HG03045 (cell line): ENCODE results near the gene ZNF81.
"Not testable (repeated sequence)": the region's sequence is repeated elsewhere in the genome, so short reads cannot be mapped to it uniquely, and the experiment has no call there.

Source experiments
- ATAC-seq: cut with Tn5 transposase; IDR thresholded peaks from one replicate; pipeline ENCODE4 v1.9.1; 2021; ENCODE audit warnings: mild to moderate bottlenecking, moderate library complexity; ENCODE audit not compliant: unreplicated experiment

Gene ZNF81

DNA sequence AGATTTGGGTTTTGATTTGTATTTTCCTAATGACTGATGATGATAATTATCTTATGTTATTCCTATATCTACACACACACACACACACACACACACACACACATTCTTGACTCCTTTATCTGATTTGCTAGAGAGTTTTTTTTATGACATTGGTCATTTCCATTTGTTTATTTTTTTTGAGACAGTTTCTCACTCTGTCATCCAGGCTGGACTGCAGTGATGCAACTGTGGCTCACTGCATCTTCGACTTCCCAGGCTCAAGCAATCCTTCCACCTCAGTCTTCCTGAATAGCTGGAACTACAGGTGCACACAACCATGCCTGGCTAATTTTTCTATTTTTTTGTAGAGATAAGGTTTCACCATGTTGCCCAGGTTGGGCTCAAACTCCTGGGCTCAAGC, 6.7 kb downstream of the ZNF81 start:
- ATAC-seq: no peak

DNA sequence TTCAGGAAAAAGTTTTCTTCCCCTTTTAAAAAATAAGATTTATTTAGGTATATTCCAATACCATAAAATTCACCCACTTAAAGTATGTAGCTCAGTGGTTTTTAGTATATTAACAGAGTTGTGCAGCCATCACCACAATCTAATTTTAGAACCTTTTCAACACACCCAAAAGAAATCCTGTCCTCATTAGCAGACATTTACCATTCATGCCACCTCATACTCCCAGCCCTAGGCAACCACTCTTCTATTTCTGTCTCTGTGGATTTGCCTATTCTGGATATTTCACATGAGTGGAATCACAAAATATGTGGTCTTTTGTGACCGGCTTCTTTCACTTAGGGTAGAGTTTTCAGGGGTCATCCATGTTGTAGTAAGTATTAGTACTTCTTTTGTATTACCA, 7.4 kb downstream of the ZNF81 start:
- no peak for ATAC-seq

DNA sequence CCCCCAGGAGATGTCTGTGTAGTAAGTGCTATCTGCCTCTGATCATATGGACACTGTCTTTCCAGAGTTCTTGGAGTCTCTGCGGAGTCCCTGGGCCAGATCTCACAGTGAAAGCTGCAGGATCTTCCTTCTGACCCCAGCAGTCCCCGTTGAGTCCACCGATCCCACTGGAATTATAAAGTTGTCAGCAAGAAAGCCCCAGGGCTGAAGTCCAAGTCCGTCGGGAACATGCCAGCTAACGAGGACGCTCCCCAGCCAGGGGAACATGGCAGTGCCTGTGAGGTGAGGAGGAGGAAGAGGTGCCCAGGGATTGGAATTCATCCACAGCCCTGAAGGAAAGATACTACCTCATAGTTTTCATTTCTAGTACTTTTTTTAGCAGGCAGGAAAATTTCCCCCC, 9.3 kb downstream of the ZNF81 start:
- ATAC-seq: no peak

DNA sequence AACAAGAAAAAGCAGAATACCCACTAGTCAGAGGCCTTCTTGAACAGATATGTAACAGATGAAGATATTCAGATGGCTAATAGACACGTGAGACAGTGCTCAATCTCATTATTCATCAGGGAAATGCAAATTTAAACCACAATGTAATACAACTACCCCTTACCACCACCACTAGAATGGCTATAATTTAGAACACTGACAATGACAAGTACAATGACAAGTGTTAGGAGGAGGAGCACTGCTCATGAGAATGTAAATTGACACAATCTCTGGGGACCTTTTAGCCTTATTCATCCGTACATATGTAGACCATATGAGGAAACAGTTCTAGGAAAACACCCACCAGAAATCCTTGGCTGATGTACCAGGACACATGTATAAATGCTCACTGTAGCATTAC, 13.1 kb downstream of the ZNF81 start:
- no peak for ATAC-seq

DNA sequence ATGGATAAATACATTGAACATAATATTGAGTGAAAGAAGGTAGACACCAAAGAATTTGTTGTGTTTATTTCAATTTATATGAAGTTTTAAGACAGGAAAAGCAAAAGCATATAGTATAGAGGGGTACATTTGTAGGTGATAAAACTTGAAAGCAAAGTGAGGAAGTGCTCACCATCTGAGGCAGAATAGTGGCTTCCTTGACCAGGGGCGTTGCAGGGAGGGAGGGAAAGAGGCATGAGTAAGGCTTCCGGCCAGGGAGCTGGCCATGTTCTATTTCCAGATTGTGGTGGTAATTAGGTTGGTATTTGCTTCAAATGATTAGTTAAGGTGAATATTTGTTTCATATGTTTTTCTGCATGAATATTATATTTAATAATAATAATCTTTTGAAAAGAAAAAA, 13.7 kb downstream of the ZNF81 start:
- ATAC-seq: not testable (repeated sequence)

DNA sequence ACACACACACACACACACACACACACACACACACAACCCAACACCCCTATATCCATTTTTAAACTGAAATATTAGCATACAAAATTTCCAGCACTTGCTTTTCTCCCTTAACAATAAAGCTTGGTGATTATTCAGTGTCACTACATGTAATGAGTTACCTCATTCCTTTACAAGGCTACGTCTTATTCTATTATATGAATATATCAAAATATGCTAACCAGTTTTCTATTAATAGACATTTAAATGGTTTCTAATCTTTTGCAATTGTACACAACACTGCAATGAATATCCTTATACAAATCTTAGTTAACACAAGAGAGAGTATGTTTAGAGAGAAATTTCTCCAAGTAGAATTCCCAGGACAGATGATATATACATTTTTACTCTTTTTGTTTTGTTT, 14.2 kb downstream of the ZNF81 start:
- ATAC-seq: no peak

DNA sequence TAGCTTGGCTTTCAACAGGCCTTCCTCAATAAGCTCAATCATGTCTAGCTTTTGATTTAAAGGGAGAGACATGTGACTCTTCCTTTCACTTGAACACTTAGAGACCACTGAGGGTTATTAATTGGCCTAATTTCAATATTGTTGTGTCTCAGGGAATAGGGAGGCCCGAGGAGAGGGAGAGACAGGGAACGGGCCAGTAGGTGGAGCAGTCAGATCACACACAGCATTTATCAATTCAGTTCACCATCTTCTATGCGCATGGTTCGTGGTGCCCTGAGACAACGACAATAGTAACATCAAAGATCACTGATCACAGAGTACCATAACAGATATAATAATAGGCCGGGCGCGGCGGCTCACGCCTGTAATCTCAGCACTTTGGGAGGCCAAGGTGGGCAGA, 17.8 kb downstream of the ZNF81 start:
- no peak for ATAC-seq

DNA sequence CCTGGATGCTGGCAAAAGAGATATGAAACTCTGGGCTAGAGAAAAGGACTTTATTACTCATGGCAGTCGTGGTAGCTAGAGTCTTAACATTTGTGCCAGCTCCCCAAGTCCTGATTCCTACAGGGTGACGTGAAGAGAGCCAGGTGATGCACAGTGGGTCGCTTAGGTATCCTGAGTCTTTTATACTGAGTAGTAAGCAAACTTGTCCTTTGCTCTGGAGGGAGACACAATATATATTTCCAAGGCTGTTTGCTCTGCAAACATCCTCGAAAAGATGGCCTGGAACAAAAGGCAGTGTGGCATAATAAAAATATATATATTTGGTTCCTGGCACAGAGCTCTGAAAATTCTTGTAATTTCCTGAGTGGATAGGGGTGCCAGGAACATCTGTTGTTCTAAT, 23.0 kb downstream of the ZNF81 start:
- ATAC-seq: no peak

DNA sequence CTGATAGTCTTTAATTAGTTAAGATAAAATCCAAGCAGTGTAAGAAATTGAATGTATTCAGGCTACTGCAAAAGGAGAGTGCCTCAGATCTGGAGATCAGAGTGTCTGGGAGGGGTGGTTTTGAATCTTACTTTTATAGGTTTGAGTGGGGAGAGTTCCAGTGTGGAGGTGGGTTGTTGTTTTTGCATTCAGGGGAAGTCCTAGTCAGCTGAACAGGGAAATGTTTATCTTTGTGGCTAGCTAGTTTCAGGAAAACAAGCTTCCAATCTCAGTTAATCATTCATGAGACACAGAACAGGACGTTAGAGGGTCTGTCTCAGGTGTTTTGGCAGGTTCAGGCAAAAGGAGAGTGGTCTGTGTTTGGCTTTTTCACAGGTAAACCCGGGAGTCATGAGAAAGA, 26.0 kb downstream of the ZNF81 start:
- no peak for ATAC-seq

DNA sequence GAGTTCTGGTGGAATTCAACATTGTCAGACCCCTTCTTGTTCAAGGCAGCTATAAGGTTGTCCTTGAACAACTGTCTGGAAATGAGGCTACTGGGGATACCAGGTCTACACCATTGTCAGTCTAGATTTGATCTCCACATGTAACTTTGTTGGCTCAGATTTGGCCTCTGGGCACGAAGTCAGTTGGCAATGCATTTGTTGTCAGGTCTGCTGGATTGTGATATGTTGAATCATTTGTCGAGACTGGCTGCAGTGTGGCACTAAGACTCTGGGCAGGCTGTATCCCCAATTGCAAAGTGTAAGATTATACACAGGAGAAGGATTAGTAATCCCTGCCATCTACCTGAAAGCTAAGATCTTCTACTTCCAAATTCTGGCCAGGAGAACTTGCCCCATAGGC, 26.5 kb downstream of the ZNF81 start:
- no peak for ATAC-seq

DNA sequence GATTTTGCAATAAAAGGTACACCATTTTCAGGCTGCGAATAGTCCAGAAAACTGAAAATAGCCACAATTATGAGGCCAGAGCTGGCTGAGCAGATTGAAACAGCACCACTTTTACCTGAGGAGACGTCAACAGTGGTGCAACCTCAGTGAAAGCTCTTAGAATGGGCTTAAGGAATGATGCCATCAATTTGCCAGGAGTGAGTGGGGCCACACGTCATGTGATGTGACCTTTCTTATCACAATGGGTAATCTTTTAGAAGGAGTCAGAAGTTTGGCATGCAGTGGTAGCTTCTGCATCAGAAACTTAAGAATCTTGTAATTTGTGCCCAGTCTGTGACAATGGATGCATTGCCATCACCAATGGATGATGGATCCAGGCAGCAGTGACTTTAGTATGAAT, 27.6 kb downstream of the ZNF81 start:
- no peak for ATAC-seq

DNA sequence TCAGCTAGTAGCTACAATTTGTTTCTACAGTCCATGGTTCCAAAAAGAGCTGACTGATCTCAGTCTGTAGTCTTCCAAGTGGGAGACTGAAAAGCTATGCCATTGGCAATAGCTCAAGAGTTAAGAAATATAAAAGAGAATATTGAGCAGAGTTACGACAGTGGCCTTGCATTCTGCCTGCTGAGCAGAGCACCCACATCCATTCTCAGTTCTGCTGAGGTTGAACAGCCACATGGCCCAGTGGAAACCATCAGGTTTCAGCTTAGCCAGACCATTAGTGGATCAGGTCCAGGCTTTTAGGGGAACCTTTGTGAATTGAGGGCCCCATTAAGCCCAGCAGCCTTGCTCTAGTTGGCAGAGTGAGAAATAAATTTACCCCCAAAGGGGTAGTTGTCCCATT, 28.1 kb downstream of the ZNF81 start:
- no peak for ATAC-seq

DNA sequence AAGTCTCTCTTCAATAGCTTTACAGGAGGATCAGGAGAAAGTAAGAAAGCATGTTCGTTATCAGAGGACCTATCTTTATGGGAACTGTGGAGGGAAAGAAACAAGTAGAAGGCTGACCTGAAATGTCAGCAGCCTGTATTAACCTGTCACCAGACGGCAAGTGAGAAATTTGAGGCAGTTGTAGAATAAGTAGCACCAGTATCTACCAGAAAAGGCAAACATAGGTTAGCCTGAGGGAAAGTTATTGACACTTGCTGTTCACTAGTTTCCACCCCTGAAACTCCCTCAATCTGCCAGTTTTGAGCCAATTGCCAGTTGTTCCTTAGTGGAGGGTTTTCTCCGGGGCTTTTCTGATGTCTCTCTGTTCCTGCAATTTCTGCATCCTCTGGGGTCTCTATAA, 36.4 kb downstream of the ZNF81 start:
- no peak for ATAC-seq

DNA sequence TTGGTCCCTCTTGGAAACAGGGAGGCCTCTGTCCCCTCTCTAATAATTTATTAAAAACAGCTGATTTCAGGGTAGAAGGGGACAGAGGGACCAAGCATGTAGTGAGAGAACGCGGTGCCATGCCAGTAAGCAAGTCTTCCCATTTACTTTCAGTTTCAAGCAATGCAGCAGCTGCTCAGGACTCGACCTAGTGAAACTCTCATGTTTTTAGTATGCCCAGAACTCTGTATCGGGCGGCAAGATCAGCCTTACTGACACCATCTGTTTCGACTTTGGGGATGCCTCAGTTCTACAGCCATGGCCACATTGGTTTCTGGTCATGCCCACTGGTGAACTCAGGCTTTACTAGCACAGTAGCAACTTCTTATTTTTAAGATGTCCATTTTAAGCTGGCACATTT, 40.6 kb downstream of the ZNF81 start:
- ATAC-seq: no peak

DNA sequence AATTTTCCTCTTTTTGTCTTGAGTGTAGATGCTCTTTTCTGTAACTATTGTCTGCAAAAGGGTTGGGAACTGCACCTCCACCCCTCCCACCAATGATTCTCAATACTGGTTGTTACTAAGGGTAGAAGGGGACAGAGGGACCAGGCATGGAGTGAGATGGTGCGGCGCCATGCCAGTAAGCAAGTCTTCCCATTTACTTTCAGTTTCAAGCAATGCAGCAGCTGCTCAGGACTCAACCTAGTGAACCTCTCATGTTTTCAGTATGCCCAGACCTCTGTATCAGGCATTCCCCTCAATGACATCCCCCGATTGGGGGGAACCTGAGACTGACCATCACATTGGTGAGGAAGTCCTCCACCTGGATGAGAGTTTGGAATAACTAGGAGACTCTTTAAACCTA, 41.5 kb downstream of the ZNF81 start:
- ATAC-seq: no peak

DNA sequence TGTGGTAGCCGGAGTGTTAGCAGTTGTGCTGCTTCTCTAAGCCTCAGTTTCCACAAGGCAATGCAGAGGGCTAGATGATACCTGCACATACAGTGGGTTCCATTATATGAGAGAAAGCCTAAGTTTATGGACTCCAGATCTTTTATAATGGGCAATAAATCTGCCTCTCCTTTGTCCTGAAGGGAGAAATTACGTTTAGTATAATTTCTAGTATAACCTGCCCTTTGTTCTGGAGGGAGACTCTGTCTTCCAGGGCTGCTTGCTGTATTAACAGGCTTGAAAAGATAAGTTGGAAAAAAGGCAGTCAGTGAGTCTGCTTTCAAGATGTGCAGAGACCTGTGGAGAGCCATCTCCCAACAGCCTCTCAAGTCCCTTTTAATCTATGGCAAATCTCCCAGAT, 42.8 kb downstream of the ZNF81 start:
- no peak for ATAC-seq

DNA sequence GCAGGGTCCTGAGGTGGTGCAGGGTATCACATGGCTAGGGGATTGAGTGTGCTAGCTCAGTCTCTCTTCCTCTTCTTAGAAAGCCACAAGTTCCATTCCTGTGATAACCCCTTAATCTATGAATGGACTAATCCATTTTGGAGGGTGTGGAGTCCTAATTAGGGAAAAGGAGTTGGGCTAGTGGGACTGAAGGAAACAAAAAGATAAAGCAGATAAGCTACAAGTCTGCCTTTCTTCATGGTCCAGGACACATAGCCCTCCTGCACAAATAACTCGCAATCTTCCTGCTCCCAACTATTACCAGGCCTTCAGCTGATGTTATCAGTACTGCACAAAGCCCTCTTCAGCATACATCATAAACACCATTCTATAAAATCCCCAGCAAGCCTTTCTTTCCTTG, 44.2 kb downstream of the ZNF81 start:
- no peak for ATAC-seq

DNA sequence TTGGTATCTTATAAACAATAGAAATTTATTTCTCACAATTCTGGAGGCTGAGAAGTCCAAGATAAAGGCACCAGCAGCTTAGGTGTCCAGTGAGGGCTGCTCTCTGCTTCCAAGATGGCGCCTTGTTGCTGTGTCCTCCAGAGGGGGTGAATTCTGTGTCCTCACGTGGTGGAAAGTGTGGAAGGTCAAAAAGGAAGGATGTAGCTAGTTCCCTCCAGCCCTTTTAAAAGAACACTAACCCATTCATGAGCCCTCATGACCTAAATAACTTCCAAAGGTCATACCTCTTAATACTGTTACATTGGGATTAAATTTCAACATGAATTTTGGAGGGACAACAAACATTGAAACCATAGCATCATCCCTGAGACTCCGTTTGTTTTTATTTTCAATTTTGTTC, 48.8 kb downstream of the ZNF81 start:
- ATAC-seq: no peak

DNA sequence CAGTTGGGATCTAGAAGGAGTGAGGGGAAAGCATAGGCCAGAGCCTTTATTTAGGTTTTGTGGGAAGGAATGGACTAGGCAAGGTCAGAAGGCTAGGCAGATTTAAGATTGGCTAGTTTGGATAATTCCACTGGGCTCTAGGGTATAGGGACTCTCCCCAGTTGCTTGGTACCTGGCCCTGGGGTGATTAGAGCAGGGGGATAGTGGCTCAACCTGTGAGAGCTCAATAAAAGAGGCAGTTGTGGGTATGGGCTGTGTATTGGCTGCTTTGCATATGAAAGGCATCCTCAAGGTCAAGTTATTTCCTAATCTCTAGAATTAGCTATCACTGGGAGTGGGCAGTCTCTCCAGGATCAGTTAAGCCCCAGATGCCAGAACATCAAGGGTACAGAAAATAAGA, 61.3 kb downstream of the ZNF81 start:
- ATAC-seq: no peak

DNA sequence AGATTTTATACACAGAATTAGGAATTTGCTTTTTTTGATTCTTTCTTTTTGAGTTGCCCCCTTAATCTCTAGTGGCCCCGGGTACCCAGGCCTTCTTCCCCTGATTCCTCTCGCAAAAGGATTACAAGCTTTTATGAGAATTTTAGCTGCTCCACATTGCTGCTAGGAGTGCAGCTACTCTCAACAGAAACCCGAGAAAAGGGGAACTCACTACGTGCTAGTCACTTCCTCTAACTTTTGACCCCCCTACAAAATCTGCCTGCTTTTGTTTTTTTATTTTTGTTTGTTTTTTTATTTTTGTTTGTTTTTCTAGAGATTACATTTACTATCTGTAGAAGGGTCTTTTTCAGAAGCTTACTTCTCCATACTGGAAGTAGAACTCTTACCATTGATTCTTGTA, 64.1 kb downstream of the ZNF81 start:
- no peak for ATAC-seq

DNA sequence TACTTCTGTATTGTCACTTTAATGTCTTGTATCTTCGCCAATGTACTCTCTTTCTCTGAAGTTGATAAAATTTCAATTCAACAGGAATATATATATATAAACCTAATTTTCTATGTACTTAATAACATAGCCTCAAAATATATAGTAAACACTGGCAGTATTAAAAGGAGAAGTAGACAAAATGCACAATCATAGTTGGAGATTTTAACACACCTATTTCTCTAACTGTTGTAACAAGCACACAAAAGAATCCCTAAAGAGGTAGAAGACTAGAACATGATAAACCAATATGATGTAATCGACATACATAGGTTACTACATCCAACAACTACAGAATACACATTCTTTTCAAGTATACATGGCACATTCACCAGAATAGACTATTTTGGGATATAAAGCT, 65.5 kb downstream of the ZNF81 start:
- no peak for ATAC-seq

DNA sequence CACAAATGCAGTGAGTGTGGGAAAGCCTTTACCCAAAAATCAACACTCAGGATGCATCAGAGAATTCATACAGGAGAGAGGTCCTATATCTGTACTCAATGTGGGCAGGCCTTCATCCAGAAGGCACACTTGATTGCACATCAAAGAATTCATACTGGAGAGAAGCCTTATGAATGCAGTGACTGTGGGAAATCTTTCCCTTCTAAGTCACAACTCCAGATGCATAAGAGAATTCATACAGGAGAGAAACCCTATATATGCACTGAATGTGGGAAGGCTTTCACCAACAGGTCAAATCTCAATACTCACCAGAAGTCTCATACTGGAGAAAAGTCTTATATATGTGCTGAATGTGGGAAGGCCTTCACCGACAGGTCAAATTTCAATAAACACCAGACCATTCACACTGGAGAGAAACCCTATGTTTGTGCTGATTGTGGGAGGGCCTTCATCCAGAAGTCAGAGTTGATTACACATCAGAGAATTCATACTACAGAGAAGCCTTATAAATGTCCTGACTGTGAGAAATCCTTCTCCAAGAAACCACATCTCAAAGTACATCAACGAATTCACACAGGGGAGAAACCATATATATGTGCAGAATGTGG, 79.3 kb downstream of the ZNF81 start:
- no peak for ATAC-seq

DNA sequence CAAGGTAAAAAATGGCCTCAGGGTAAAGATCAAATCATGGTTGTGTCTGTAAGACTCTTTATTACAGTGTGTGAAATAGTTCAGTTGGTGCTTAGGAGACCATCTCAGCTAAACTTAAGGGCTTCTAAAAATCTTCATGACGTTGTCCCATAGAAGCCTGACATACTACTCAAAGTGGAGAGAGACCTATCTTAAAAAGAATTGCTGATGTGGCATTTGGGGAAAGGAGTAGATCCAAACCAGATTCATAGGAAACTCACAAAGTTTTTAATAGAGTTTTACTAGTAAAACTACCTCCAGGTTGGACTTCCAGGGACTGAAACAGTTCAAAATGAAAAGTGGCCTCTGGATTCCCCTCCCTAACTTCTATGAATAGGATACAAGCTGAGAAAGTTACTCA, 81.6 kb downstream of the ZNF81 start:
- ATAC-seq: no peak

DNA sequence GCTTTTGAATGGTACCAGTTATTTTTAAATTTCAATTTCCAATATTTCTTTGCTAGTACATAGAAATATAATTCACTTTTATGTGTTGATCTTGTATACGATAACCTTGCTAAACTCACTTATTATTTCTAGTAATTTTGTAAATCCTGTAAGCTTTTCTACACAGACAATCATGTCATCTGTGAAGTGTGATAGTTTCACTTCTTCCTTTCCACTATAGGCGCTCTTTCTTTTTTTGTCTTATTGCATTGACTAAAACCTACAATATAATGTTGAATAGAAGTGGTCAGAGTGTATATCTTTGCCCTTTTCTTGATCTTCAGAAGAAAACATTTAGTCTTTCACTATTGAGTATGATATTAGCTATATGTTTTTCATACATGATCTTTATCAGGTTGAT, 90.5 kb downstream of the ZNF81 start:
- no peak for ATAC-seq
